DND-41 (cell line): ENCODE data around the gene IFNA6.

ENCODE experiments used
- ATAC-seq: fragments of 200-7000 bp; cut with Tn5 transposase; 3 replicates; pipeline ENCODE4 v1.9.1; 2021; ENCODE audit warnings: low read depth; ENCODE audit not compliant: insufficient read depth
- DNase-seq: peaks from one replicate; pipeline ENCODE4 v3.0.0-alpha.2; 2020
- H2AFZ ChIP-seq: 2 replicates; pipeline ENCODE4 v1.6.0; 2012; ENCODE audit warnings: low read depth, low read length
- H3K27ac ChIP-seq: 2 replicates; pipeline ENCODE4 v1.5.1; 2012; ENCODE audit warnings: low read length, inconsistent platforms
- H3K27me3 ChIP-seq: fragments of 200-600 bp; sonication (generic); 2 replicates; pipeline ENCODE4 v1.6.0; 2012; ENCODE audit warnings: low read length, mild to moderate bottlenecking, inconsistent platforms; ENCODE audit not compliant: insufficient read depth, poor library complexity
- H3K36me3 ChIP-seq: 2 replicates; pipeline ENCODE4 v1.5.1; 2012; ENCODE audit warnings: low read length, inconsistent platforms; ENCODE audit not compliant: insufficient read depth
- H3K4me1 ChIP-seq: 2 replicates; pipeline ENCODE4 v1.5.1; 2012; ENCODE audit warnings: mild to moderate bottlenecking, low read length; ENCODE audit not compliant: insufficient read depth
- H3K4me2 ChIP-seq: 2 replicates; pipeline ENCODE4 v1.6.0; 2012; ENCODE audit warnings: mild to moderate bottlenecking, moderate library complexity, low read length, inconsistent platforms; ENCODE audit not compliant: insufficient read depth
- H3K4me3 ChIP-seq, 2 experiments: fragments of 200-600 bp in 1 of 2; shearing (Covaris generic) in 1 of 2; 2 replicates each; pipeline ENCODE4 v1.5.1; 2012 to 2016; ENCODE audit warnings: inconsistent platforms in 2 of 2, low read length in 2 of 2, mild to moderate bottlenecking in 2 of 2, low read depth in 1 of 2, moderate library complexity in 1 of 2
- H3K79me2 ChIP-seq: 2 replicates; pipeline ENCODE4 v1.6.0; 2012; ENCODE audit warnings: low read length, inconsistent platforms; ENCODE audit not compliant: insufficient read depth
- H3K9ac ChIP-seq: 2 replicates; pipeline ENCODE4 v1.6.0; 2012; ENCODE audit warnings: low read depth, mild to moderate bottlenecking, inconsistent platforms, low read length, moderate library complexity
- H3K9me3 ChIP-seq: 2 replicates; pipeline ENCODE4 v1.5.1; 2012; ENCODE audit warnings: low read length, moderate library complexity, mild to moderate bottlenecking, inconsistent platforms; ENCODE audit not compliant: insufficient read depth, severe bottlenecking
- H4K20me1 ChIP-seq: 2 replicates; pipeline ENCODE4 v1.6.0; 2012; ENCODE audit warnings: low read length; ENCODE audit not compliant: insufficient read depth
- CTCF ChIP-seq: IDR thresholded peaks from 2 replicates; pipeline ENCODE4 v1.5.1; 2012; ENCODE audit warnings: borderline replicate concordance, low read length, moderate library complexity, mild to moderate bottlenecking; ENCODE audit not compliant: poor library complexity, severe bottlenecking; ENCODE audit errors: extremely low read depth
- EZH2 ChIP-seq: IDR thresholded peaks from 3 replicates; pipeline ENCODE4 v1.6.1; 2012; ENCODE audit warnings: borderline replicate concordance, low read depth, mild to moderate bottlenecking, moderate library complexity, low read length, inconsistent platforms; ENCODE audit not compliant: severe bottlenecking

The IFNA6 gene

GRCh38 chr9:21324047-21324446 lies 26.6 kb downstream of the IFNA6 start:
- H3K9me3 ChIP-seq: no peaks in the 10 kb centered on the region
- no peak overlapping the region for H3K4me3 ChIP-seq
- ATAC-seq: no peak
- peaks cover 35% of the 10 kb centered on the region for H3K36me3 ChIP-seq
- no peak overlapping the region for H3K27ac ChIP-seq
- H3K9ac ChIP-seq: no peak overlapping the region
- TF ChIP-seq EZH2 (no peak), CTCF (no peak)
- no peaks in the 10 kb centered on the region for H3K27me3 ChIP-seq
- no peak overlapping the region for H2AFZ ChIP-seq
- peaks cover 27% of the 10 kb centered on the region for H3K79me2 ChIP-seq
- peaks cover 11% of the 10 kb centered on the region for H3K4me1 ChIP-seq
- DNase-seq: no peak
- H3K4me2 ChIP-seq: no peak overlapping the region
- H4K20me1 ChIP-seq: peaks cover 23% of the 10 kb centered on the region; the same call in 1 of the 2 replicates

DNA sequence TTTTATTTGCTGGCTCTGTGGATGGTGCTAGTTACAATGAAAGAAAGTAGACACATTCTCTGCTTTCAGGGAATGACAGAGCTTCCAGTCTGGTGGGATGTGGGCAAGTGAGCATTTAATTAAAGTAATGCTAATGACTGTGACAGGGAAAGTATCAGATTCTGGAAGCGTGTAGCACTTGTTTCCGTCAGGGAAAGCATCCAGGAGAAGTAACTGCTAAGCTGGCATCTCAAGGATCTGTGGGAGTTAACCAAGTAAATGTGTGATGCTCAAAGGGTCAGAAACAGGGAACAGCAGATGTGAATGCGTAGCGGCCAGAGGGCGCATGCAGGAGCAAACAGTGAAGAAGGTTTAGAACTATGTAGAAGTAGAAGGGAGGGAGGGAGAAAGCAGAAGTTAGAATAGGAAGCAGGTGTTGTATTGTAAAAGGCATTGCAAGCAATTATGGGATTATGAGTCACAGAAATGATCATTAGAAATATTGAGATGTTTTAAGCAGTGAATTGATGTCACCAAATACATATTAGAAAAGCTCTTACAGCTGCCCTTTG lies 27.7 kb downstream of the IFNA6 start:
- ATAC-seq (no peak), DNase-seq (no peak)
- H3K27ac ChIP-seq: no peak overlapping the region
- no peak overlapping the region for H3K9ac ChIP-seq
- peaks cover 5% of the 10 kb centered on the region; the same call in 1 of the 2 replicates for H3K4me1 ChIP-seq
- H2AFZ ChIP-seq: no peak overlapping the region
- H3K27me3 ChIP-seq: no peaks in the 10 kb centered on the region
- H3K9me3 ChIP-seq: no peaks in the 10 kb centered on the region
- no peak overlapping the region for H3K4me2 ChIP-seq
- peaks cover 35% of the 10 kb centered on the region for H3K36me3 ChIP-seq
- H3K79me2 ChIP-seq: peaks cover 18% of the 10 kb centered on the region
- no peak for TF ChIP-seq CTCF
- no peak for TF ChIP-seq EZH2
- H3K4me3 ChIP-seq: no peak overlapping the region
- H4K20me1 ChIP-seq: peaks cover 14% of the 10 kb centered on the region; the same call in 1 of the 2 replicates

DNA sequence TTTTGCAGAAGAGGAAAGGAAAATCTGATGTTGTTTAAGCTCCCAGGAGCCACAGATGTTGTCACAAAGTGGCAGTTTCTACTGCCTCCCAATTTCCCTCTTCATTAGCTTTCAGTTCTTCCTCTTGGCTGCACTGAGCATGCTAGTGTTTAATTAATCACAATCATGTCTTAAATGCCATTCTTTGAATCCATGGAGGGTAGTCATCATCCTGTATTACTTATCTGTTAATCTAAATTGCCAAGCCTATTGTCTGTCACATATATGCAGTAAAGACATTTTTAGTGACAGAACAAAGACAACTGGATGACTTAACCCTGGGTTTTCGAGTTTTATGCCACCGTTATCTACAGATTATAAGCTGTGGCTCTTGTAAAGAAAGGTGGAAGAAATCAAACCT lies 30.2 kb downstream of the IFNA6 start:
- Histone ChIP-seq H3K27ac (no peak overlapping the region), H3K4me3 (no peak overlapping the region)

More for the DNA sequence above, 30.2 kb downstream of the IFNA6 start:
- DNase-seq: no peak
- Histone ChIP-seq H2AFZ (no peak overlapping the region), H3K79me2 (no peaks in the 10 kb centered on the region), H3K9ac (no peak overlapping the region), H3K4me2 (no peak overlapping the region), H3K9me3 (no peaks in the 10 kb centered on the region), H3K36me3 (peaks cover 31% of the 10 kb centered on the region), H4K20me1 (peaks cover 7% of the 10 kb centered on the region; the same call in 1 of the 2 replicates), H3K4me1 (no peaks in the 10 kb centered on the region), H3K27me3 (no peaks in the 10 kb centered on the region)
- TF ChIP-seq EZH2 (no peak), CTCF (no peak)
- ATAC-seq: no peak
